Prostate gland (tissue), 2 donors: ENCODE data around the gene TRPV6.

ENCODE experiments used
- CTCF ChIP-seq, 4 experiments: fragments of 200-600 bp in 2 of 4; fragments of 450-650 bp in 2 of 4; sonication (generic) in 2 of 4; IDR thresholded peaks; 1 replicate in 3 of 4; 2 replicates in 1 of 4; pipeline ENCODE4 v1.5.1; 2016 to 2019; ENCODE audit warnings: antibody characterized with exemption in 4 of 4, mild to moderate bottlenecking in 2 of 4, moderate library complexity in 2 of 4
- POLR2A ChIP-seq: fragments of 450-650 bp; IDR thresholded peaks from one replicate; pipeline ENCODE4 v1.6.1; 2016; ENCODE audit warnings: antibody characterized with exemption, mild to moderate bottlenecking
- POLR2AphosphoS5 ChIP-seq: sonication (generic); formaldehyde crosslinking; IDR thresholded peaks from one replicate; pipeline ENCODE4 v1.6.1; 2017; ENCODE audit warnings: antibody characterized with exemption

GRCh38 chr7:142884286-142884640 lies 1.3 kb downstream of the TRPV6 start:
- TF ChIP-seq POLR2A: no peak
- TF ChIP-seq CTCF (IDR thresholded peaks at IDR 0.05): no peak
- TF ChIP-seq POLR2AphosphoS5: no peak
